ENCODE measurements around the gene CAMK2B.

Gene CAMK2B

GRCh38 chr7:44353668-44354067, 28.3 kb upstream of the CAMK2B start:
- TF ChIP-seq REST (IDR thresholded peaks at IDR 0.05; ENCODE audit: insufficient read depth in 1 of 2, low read depth in 2 of 2, low read length in 2 of 2) (no peak), TAF1 (IDR thresholded peaks at IDR 0.05; ENCODE audit: borderline replicate concordance, insufficient read depth, low read length) (no peak), POLR2AphosphoS5 (IDR thresholded peaks at IDR 0.05; ENCODE audit: low read depth, low read length) (no peak), FOXP2 (optimal IDR thresholded peaks at IDR 0.05; ENCODE audit: borderline replicate concordance, extremely low read depth, extremely low read length, insufficient read depth) (no peak), SIN3A (IDR thresholded peaks at IDR 0.05; ENCODE audit: borderline replicate concordance, insufficient read depth, low read length) (no peak)

GRCh38 chr7:44348851-44349781, 23.7 kb upstream of the CAMK2B start:
- TF ChIP-seq SIN3A (IDR thresholded peaks at IDR 0.05; ENCODE audit: borderline replicate concordance, insufficient read depth, low read length) (no peak), POLR2AphosphoS5 (IDR thresholded peaks at IDR 0.05; ENCODE audit: low read depth, low read length) (no peak), TAF1 (IDR thresholded peaks at IDR 0.05; ENCODE audit: borderline replicate concordance, insufficient read depth, low read length) (no peak), REST (IDR thresholded peaks at IDR 0.05; ENCODE audit: insufficient read depth in 1 of 2, low read depth in 2 of 2, low read length in 2 of 2) (no peak)

GRCh38 chr7:44348300-44348699, 22.9 kb upstream of the CAMK2B start:
- TF ChIP-seq REST (IDR thresholded peaks at IDR 0.05; ENCODE audit: insufficient read depth in 1 of 2, low read depth in 2 of 2, low read length in 2 of 2) (no peak), TAF1 (IDR thresholded peaks at IDR 0.05; ENCODE audit: borderline replicate concordance, insufficient read depth, low read length) (no peak), SIN3A (IDR thresholded peaks at IDR 0.05; ENCODE audit: borderline replicate concordance, insufficient read depth, low read length) (no peak), FOXP2 (optimal IDR thresholded peaks at IDR 0.05; ENCODE audit: borderline replicate concordance, extremely low read depth, extremely low read length, insufficient read depth) (no peak), POLR2AphosphoS5 (IDR thresholded peaks at IDR 0.05; ENCODE audit: low read depth, low read length) (no peak)

- no peak for TF ChIP-seq TAF1 (IDR thresholded peaks at IDR 0.05; ENCODE audit: borderline replicate concordance, insufficient read depth, low read length)
- no peak for TF ChIP-seq POLR2AphosphoS5 (IDR thresholded peaks at IDR 0.05; ENCODE audit: low read depth, low read length)
- no peak for TF ChIP-seq REST (IDR thresholded peaks at IDR 0.05; ENCODE audit: insufficient read depth in 1 of 2, low read depth in 2 of 2, low read length in 2 of 2)
- TF ChIP-seq SIN3A (IDR thresholded peaks at IDR 0.05; ENCODE audit: borderline replicate concordance, insufficient read depth, low read length), result no peak
- no peak for TF ChIP-seq FOXP2 (optimal IDR thresholded peaks at IDR 0.05; ENCODE audit: borderline replicate concordance, extremely low read depth, extremely low read length, insufficient read depth)
These were observed 22.2 kb upstream of the CAMK2B start for GRCh38 chr7:44347546-44348114.

Measured in PFSK-1 (cell line).